Large intestine (tissue), 3 donors: ENCODE measurements around the gene NDFIP2. TPM values are rescaled to one million over a fixed set of nuclear protein-coding genes. Genes with fewer than 3 reads are reported as not detected.
"Not testable (repeated sequence)": the region's sequence is repeated elsewhere in the genome, so short reads cannot be mapped to it uniquely, and the experiment has no call there.

Experiments
- DNase-seq, 2 donors: peaks; one replicate each; pipeline versions ENCODE4 v3.0.0 to v3.0.0-alpha.2; 2013
- H3K27ac ChIP-seq: one replicate; pipeline ENCODE4 v1.5.1; 2013; ENCODE audit warnings: low read length
- H3K27me3 ChIP-seq: 2 replicates; pipeline ENCODE4 v1.6.1; 2013; ENCODE audit warnings: low read length; ENCODE audit not compliant: control insufficient read depth, insufficient read depth
- H3K36me3 ChIP-seq: 2 replicates; pipeline ENCODE4 v1.6.1; 2013; ENCODE audit warnings: low read length; ENCODE audit not compliant: control insufficient read depth, insufficient read depth
- H3K4me1 ChIP-seq: one replicate; pipeline ENCODE4 v1.6.1; 2013; ENCODE audit warnings: low read length; ENCODE audit not compliant: control insufficient read depth, insufficient read depth
- H3K4me3 ChIP-seq: one replicate; pipeline ENCODE4 v1.5.1; 2013; ENCODE audit warnings: low read length
- H3K9me3 ChIP-seq: one replicate; pipeline ENCODE4 v1.6.1; 2013; ENCODE audit warnings: mild to moderate bottlenecking, low read depth, low read length, moderate library complexity; ENCODE audit not compliant: control insufficient read depth
- WGBS: methylation state at CpG from one replicate; pipeline ENCODE4 v1.1.5; 2013; ENCODE audit warnings: low lambda C conversion rate; ENCODE audit not compliant: insufficient coverage; 5-methylcytosine and 5-hydroxymethylcytosine counted together
- polyA plus RNA-seq: library from polyadenylated mRNA; unstranded; fragments of 120-200 nt; gene quantifications from one replicate; pipeline ENCODE4 v1.2.1, GENCODE V29; 2013

The NDFIP2 gene
- polyA plus RNA-seq, 1 donor, result 79.0 TPM

GRCh38 chr13:79548902-79549301, 67.9 kb downstream of the NDFIP2 start:
- Histone ChIP-seq H3K27me3 (no peaks in the 10 kb centered on the region), H3K36me3 (peaks cover 2% of the 10 kb centered on the region), H3K9me3 (no peaks in the 10 kb centered on the region), H3K4me3 (no peak overlapping the region), H3K4me1 (peaks cover 2% of the 10 kb centered on the region), H3K27ac (no peak overlapping the region)
- DNase-seq, result peak in 1 of 2 donors; percentile 18

GRCh38 chr13:79549355-79550106, 68.6 kb downstream of the NDFIP2 start:
- H3K27ac ChIP-seq, result no peak overlapping the region
- H3K36me3 ChIP-seq, result peaks cover 2% of the 10 kb centered on the region
- DNase-seq, result no peak
- WGBS, result 100% methylated on average over 2 of the region's 2 CpGs
- H3K27me3 ChIP-seq, result no peaks in the 10 kb centered on the region
- H3K9me3 ChIP-seq, result no peaks in the 10 kb centered on the region
- H3K4me3 ChIP-seq, result no peak overlapping the region
- peaks cover 2% of the 10 kb centered on the region for H3K4me1 ChIP-seq

DNA sequence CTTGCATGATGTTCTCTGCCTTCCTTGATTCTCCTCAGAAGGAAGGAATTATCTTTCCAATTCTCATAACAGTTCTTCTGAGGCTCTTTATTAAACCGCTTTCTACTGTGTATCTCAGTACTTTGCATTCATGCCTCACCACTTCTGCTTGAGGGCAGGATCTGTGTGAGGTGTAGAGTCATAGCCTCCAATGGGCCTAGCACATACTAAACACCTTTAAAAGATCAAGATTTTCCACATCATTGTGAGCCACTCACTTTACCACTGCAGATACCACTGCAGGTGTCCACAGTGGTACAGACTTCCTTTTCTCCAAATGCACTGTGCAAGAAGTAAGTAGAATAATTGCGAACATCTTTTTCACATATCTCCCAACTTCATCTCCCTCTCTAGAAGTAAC, 76.7 kb downstream of the NDFIP2 start:
- Histone ChIP-seq H3K4me1 (no peaks in the 10 kb centered on the region), H3K27me3 (no peaks in the 10 kb centered on the region), H3K27ac (no peak overlapping the region), H3K4me3 (no peak overlapping the region), H3K9me3 (peaks cover 14% of the 10 kb centered on the region), H3K36me3 (peaks cover 5% of the 10 kb centered on the region)
- no peak for DNase-seq
- 100% methylated on average over 1 of the region's 2 CpGs for WGBS

DNA sequence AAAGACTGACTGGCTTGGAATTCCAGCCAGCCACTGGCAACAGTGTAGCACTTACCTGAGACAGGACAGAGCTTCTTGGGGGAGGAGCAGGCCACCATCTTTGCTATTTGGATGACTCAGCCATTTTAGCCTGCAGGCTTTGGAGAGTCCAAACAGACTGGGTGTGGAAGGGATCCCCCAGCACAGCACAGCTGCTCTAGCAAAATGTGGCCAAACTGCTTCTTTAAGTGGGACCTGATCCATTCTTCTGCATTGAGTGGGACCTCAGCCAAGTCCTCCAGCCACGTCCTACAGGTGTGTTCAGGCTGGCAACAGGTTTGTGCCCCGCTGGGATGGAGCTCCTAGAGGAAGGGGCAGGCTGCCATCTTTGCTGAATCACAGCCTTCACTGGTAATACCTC, 80.0 kb downstream of the NDFIP2 start:
- WGBS, result no CpG with 5 or more reads among the region's 2 CpGs
- peaks cover 5% of the 10 kb centered on the region for H3K36me3 ChIP-seq
- H3K27me3 ChIP-seq, result no peaks in the 10 kb centered on the region
- no peak overlapping the region for H3K27ac ChIP-seq
- no peak overlapping the region for H3K4me3 ChIP-seq
- no peaks in the 10 kb centered on the region for H3K4me1 ChIP-seq
- no peak for DNase-seq
- H3K9me3 ChIP-seq, result peaks cover 22% of the 10 kb centered on the region

DNA sequence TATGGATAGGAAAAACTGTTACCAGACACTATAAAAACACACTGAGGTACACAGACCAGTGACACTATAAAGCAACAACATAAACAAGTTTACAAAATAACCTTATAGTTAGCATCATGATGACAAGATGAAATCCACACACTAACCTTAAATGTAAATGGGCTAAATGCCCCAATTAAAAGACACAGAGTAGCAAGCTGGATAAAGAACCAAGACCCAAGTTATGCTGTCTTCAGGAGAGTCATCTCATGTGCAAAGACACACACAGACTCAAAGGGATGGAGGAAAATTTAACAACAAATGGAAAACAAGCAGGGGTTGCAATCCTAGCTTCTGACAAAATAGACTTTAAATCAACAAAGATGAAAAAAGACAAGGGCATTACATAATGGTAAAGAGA, 81.6 kb downstream of the NDFIP2 start:
- Histone ChIP-seq H3K4me1 (no peaks in the 10 kb centered on the region), H3K9me3 (peaks cover 22% of the 10 kb centered on the region), H3K27ac (no peak overlapping the region), H3K36me3 (peaks cover 5% of the 10 kb centered on the region), H3K4me3 (no peak overlapping the region), H3K27me3 (no peaks in the 10 kb centered on the region)
- no peak for DNase-seq

DNA sequence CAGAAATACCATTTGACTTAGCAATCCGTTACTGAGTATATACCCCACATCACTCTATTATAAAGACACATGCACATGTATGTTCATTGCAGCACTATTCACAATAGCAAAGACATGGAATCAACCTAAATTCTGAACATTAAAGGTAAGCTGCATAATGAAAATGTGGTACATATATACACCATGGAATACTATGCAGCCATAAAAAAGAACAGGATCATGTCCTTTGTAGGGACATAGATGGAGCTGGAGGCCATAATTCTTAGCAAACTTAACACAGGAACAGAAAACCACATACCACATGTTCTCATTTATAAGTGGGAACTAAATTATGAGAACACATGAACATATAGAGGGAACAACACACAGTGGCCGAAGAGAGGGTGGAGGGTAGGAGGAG, 85.2 kb downstream of the NDFIP2 start:
- WGBS, result no CpG with 5 or more reads among the region's 2 CpGs
- no peak for DNase-seq
- Histone ChIP-seq H3K36me3 (no peaks in the 10 kb centered on the region), H3K4me1 (no peaks in the 10 kb centered on the region), H3K27ac (no peak overlapping the region), H3K4me3 (no peak overlapping the region), H3K27me3 (no peaks in the 10 kb centered on the region), H3K9me3 (peaks cover 13% of the 10 kb centered on the region)

DNA sequence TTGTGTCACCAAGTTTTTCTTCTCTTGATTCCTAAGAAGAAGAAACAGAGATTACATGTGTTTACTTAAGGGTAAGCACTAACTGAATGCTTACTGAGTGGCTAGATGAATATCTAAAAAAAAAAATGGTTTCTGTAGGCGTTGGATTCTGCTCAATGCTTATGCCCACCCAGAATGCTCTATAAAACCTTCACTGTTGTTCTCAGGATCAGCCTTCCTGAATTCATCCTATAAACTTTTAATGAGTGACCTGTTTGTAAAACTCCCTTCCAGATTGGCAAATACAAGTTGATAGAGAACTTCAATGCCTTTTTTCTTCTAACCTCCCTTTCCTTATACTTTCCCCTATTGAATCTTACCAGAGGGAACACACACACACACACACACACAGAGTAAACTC, 90.2 kb downstream of the NDFIP2 start:
- no peak for DNase-seq
- no peaks in the 10 kb centered on the region for H3K27me3 ChIP-seq
- H3K4me1 ChIP-seq, result no peaks in the 10 kb centered on the region
- no peak overlapping the region for H3K4me3 ChIP-seq
- H3K9me3 ChIP-seq, result no peaks in the 10 kb centered on the region
- H3K36me3 ChIP-seq, result no peaks in the 10 kb centered on the region
- no CpG with 5 or more reads among the region's 1 CpG for WGBS
- H3K27ac ChIP-seq, result no peak overlapping the region

GRCh38 chr13:79573892-79574291, 92.9 kb downstream of the NDFIP2 start:
- DNase-seq, H3K27ac ChIP-seq, H3K9me3 ChIP-seq: not testable (repeated sequence)

DNA sequence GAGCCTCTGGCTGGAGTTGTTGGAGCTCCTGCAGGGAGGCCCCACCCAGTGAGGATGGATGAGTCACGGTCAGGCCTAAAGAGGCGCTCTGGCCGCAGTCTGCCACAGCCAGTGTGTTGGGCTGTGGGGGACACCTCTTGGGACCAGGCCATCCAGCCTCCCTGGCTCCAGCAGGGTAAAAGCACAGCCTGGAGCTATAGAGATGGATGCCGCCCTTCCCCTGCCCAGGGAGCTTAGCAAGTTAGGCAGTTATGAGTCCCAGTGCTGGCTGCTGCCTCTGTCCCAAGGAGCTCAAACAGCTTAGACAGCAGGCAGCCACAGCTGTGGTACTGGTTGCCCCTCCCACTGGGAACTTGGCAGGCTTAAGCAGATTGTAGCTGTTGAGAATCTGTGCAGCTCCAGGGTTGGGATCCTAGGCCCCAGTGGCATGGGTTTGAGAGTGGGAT, 100.9 kb downstream of the NDFIP2 start:
- H3K4me3 ChIP-seq, result no peak overlapping the region
- no peak overlapping the region for H3K27ac ChIP-seq
- no peak for DNase-seq
- no peaks in the 10 kb centered on the region for H3K4me1 ChIP-seq
- H3K9me3 ChIP-seq, result peaks cover 7% of the 10 kb centered on the region
- WGBS, result no CpG with 5 or more reads among the region's 4 CpGs
- no peaks in the 10 kb centered on the region for H3K27me3 ChIP-seq
- no peaks in the 10 kb centered on the region for H3K36me3 ChIP-seq

More at GRCh38 chr13:79573892-79574291, 92.9 kb downstream of the NDFIP2 start:
- not testable (repeated sequence) for H3K36me3 ChIP-seq, H3K4me3 ChIP-seq, H3K4me1 ChIP-seq, H3K27me3 ChIP-seq

DNA sequence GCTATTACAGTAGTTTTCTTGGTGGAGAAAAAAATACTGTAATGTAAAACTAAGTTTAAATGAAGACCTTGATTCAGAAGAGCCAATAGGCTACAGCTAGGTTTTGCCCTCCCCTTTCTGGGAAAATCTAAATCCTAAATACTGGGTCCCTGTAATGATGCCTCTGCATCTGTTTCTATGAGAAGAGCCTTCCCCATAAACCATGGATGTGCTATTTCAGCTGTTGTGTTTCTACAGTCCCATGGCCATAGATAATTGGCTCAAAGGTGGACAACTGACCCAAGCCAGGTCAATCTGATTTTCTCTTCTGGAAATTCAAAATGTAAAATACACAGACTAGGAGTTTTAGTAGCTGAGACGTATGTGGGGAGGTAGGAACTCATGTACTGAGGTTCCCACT, 101.9 kb downstream of the NDFIP2 start:
- Histone ChIP-seq H3K27me3 (no peaks in the 10 kb centered on the region), H3K4me1 (no peaks in the 10 kb centered on the region), H3K36me3 (no peaks in the 10 kb centered on the region), H3K27ac (no peak overlapping the region), H3K9me3 (peaks cover 5% of the 10 kb centered on the region), H3K4me3 (no peak overlapping the region)
- DNase-seq, result no peak
- WGBS, result no CpG with 5 or more reads among the region's 1 CpG

GRCh38 chr13:79585033-79585432, 104.1 kb downstream of the NDFIP2 start:
- DNase-seq, result no peak
- Histone ChIP-seq H3K9me3 (peaks cover 5% of the 10 kb centered on the region), H3K27me3 (no peaks in the 10 kb centered on the region), H3K4me1 (no peaks in the 10 kb centered on the region), H3K4me3 (no peak overlapping the region), H3K27ac (no peak overlapping the region), H3K36me3 (no peaks in the 10 kb centered on the region)
- no CpG with 5 or more reads among the region's 1 CpG for WGBS
